ENCODE data around the gene MAML2.

Gene MAML2

GRCh38 chr11:96024666-96025065 is 318.3 kb downstream of the MAML2 start:
- no peak for DNase-seq

GRCh38 chr11:96023275-96023674 is 319.7 kb downstream of the MAML2 start:
- DNase-seq, result no peak

GRCh38 chr11:96021901-96022650 is 320.9 kb downstream of the MAML2 start:
- DNase-seq, result no peak

GRCh38 chr11:96019810-96020747 is 322.9 kb downstream of the MAML2 start:
- no peak for DNase-seq

GRCh38 chr11:96019281-96019680 is 323.7 kb downstream of the MAML2 start:
- no peak for DNase-seq

GRCh38 chr11:96017856-96018255 is 325.1 kb downstream of the MAML2 start:
- no peak for DNase-seq

GRCh38 chr11:96016978-96017502 is 326.0 kb downstream of the MAML2 start:
- DNase-seq, result no peak

GRCh38 chr11:96015906-96016565 is 327.0 kb downstream of the MAML2 start:
- no peak for DNase-seq

- DNase-seq, result no peak
Measured at GRCh38 chr11:96014217-96014616, 328.8 kb downstream of the MAML2 start.

- no peak for DNase-seq
Measured at GRCh38 chr11:96013461-96014213, 329.4 kb downstream of the MAML2 start.

- peak; percentile 64 to 96 for DNase-seq
Measured at GRCh38 chr11:96012086-96012824, 330.7 kb downstream of the MAML2 start.

GRCh38 chr11:96010683-96011082 is 332.3 kb downstream of the MAML2 start:
- no peak for DNase-seq

- DNase-seq, result no peak
Measured at GRCh38 chr11:96008161-96008720, 334.8 kb downstream of the MAML2 start.

- no peak for DNase-seq
Measured at GRCh38 chr11:96006037-96006436, 337.0 kb downstream of the MAML2 start.

- no peak for DNase-seq
Measured at GRCh38 chr11:96004862-96005261, 338.1 kb downstream of the MAML2 start.

GRCh38 chr11:96002754-96003290 is 340.2 kb downstream of the MAML2 start:
- DNase-seq, result no peak

- DNase-seq, result no peak
Measured at GRCh38 chr11:96002339-96002738, 340.7 kb downstream of the MAML2 start.

- peak; percentile 11 to 32 for DNase-seq
Measured at GRCh38 chr11:96001037-96001436, 342.0 kb downstream of the MAML2 start.

GRCh38 chr11:95999711-96000406 is 343.1 kb downstream of the MAML2 start:
- DNase-seq, result no peak

- DNase-seq, result no peak
Measured at GRCh38 chr11:95996621-95997235, 346.3 kb downstream of the MAML2 start.
